NCI-H345 treated with DMSO at 0.1 percent for 48 hours (cell line): ENCODE measurements around the gene NUP62CL.
"Not testable (repeated sequence)": the region's sequence is repeated elsewhere in the genome, so short reads cannot be mapped to it uniquely, and the experiment has no call there.

ENCODE experiments used
- DNase-seq: peaks from one replicate; lab custom pipeline; 2025; ENCODE audit not compliant: unreplicated experiment; lab: John Stamatoyannopoulos, UW

NUP62CL gene, protein sequence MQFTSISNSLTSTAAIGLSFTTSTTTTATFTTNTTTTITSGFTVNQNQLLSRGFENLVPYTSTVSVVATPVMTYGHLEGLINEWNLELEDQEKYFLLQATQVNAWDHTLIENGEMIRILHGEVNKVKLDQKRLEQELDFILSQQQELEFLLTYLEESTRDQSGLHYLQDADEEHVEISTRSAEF

DNA sequence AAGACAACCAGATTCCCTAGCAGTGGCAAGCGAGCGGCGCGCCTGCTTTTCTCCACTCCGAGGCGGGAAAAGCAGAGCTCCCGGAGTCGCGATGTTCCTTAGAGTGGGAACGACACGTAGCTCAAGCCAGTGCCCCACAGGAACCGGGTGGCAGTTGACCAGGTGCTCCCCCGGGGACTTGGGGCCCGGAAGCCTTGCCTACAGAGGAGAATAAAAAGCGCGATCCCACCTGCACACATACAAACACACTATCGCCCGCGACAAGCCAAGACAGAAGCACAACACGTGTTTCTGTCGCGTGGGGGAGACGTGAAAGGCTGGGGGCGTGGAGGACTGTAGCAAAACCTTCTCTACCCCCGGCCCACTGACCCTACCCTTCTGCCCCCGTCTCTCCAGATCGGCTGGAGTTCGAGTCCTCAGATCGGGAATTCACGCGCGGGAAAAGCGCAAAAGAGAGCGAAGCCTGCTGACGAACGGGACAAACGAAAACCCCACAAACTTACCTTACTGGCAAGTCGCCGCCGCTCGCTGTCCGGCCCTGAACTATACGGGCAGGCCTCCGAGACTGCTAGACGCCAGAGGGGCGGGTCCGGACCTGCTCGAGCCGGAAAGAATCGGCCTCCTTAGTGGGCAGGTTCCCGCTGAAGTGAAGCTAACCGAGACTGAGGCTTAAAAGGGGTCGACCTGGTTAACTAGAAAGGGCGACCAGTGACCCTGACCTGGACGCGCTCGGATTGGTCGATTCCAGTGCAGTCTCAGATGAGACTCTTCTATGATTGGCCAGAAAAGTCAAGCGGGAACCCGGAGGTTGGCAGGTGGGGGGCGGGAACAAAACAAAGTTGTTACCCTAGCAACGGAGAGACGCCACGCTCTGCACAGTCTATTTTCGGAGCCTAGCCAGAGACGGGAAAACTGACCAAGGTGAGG, at the start of gene NUP62CL, which contains the start of gene DNAAF6:
TSS of gene NUP62CL (minus strand) at position 664 of the 927 bp plus-strand sequence. CDS start 31,287 bp downstream, outside the sequence.
TSS of gene DNAAF6 (plus strand) at position 842 of the 927 bp plus-strand sequence. CDS start 6,265 bp downstream, outside the sequence.
- peak; percentile 16 for DNase-seq

GRCh38 chrX:107228486-107228819, 22.2 kb upstream of the NUP62CL start:
- no peak for DNase-seq

GRCh38 chrX:107227780-107228485, 21.7 kb upstream of the NUP62CL start:
- DNase-seq = no peak

DNA sequence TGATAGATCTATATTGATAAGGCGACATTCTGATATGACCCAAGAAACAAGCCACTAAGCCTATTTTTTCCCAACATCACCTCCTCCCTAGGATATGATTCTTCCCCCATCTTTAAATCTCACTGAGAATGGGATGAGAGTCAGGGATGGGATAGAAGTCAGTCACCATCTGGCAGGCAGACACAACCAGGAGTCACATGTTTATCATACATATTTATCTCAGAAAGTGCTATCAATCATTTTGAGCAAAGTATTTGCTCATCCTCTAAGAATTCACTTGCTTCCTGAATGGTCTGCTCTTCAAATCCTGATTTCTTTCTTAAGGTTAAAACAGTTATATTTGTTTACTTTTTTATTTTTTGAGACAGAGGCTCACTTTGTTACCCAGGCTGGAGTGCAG, 20.5 kb upstream of the NUP62CL start:
- no peak for DNase-seq

- DNase-seq = no peak
These were observed 7.2 kb upstream of the NUP62CL start for GRCh38 chrX:107213477-107213876.

DNA sequence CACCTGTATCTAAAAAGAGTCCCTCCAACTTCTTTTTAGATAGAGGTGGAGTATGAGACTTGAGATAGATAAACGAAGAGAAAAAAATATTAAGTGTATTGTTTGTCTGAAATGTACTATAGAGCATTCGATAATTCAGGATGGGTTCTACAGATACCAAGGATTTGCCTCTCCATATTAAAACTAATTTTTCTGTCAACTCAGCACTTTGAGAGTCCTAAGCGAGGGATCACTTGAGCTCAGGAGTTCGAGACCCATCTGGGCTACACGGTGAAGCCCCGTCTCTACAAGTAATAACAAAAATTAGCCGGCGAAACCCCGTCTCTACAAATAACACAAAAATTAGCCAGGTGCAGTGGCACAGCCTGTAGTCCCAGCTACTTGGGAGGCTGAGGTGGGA, 1.7 kb upstream of the NUP62CL start:
- DNase-seq = no peak

DNA sequence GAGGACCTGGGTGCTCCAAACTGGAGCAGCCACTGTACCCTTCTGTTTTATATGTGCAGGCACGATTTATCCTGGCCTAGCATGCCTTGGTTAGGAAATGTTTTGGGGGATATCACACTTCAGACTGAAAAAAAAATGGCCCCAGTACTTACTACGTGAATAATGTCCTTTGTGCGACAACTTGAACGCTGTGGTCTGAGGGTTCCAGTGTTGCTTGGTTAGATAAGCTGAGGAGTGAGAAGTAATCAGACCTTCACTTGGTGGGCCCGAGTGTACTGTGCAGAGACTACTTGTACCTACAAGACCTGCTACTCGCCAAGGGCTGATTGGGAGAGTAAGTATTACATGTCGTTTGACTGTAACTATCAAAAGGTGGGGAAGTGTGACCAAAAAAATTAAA, 856 bp upstream of the NUP62CL start:
- DNase-seq = no peak

- no peak for DNase-seq
These were observed 448 bp upstream of the NUP62CL start for GRCh38 chrX:107206697-107207065.

DNA sequence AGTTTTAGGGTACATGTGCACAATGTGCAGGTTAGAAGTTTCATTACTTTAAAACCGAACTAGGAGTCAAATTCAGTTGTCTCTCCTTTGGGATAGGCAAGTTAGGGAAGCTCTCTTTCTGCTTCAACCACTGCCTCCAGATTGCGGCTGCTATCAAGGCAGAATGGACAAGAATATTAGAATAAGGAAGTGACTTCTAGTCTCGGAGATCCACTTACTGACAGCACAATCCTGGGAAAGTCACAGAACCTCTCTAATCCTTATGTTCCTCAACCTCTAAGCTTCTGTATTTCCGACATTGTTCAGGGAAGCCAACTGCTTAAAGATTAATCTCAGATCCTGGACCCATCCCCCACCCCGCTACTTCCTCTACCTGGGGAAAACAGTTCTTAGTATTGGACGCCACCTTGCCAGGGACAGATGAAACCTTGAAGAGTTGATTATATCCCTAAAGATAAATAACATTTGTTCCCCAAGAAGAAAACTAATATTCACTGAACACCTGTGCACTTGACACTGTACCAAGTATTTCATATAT, 2.1 kb downstream of the NUP62CL start:
- DNase-seq = no peak

- no peak for DNase-seq
These were observed 6.7 kb downstream of the NUP62CL start for GRCh38 chrX:107199491-107199890.

GRCh38 chrX:107198074-107198473, 8.2 kb downstream of the NUP62CL start:
- DNase-seq = not testable (repeated sequence)

GRCh38 chrX:107197319-107197718, 8.9 kb downstream of the NUP62CL start:
- no peak for DNase-seq

- no peak for DNase-seq
These were observed 34.7 kb downstream of the NUP62CL start for GRCh38 chrX:107171369-107172102.

DNA sequence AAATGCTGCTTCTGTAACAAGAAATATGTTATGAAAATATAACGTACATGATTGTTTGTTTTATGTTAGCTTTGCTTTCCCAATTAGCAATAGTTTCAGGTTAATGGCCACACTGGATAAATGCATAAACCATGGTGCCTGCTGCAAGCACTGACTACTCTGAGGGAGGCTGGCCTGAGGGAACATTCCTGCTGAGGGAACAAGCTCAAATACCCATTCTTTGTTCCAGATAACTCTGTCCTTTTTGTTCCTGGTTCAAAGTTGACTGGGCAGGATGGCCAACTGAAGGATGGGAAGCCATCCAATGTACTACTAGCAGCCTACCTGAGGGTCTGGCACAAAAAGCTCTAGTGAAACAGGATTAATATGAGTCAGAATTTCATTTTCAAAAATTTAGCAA, 37.5 kb downstream of the NUP62CL start:
- no peak for DNase-seq

GRCh38 chrX:107168257-107168656, 38.0 kb downstream of the NUP62CL start:
- no peak for DNase-seq

GRCh38 chrX:107167163-107167921, 38.9 kb downstream of the NUP62CL start:
- no peak for DNase-seq

DNA sequence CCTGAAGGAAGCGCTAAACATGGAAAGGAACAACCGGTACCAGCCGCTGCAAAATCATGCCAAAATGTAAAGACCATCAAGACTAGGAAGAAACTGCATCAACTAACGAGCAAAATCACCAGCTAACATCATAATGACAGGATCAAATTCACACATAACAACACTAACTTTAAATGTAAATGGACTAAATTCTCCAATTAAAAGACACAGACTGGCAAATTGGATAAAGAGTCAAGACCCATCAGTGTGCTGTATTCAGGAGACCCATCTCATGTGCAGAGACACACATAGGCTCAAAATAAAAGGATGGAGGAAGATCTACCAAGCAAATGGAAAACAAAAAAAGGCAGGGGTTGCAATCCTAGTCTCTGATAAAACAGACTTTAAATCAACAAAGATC, 48.6 kb downstream of the NUP62CL start:
- DNase-seq = not testable (repeated sequence)

GRCh38 chrX:107155621-107156430, 50.4 kb downstream of the NUP62CL start:
- not testable (repeated sequence) for DNase-seq
